ENCODE data around the gene SLC39A5.
"Not testable (repeated sequence)": the region's sequence is repeated elsewhere in the genome, so short reads cannot be mapped to it uniquely, and the experiment has no call there.

The SLC39A5 gene

GRCh38 chr12:56282030-56282429 is 52.2 kb downstream of the SLC39A5 start:
- no peak for FAIRE-seq

- FAIRE-seq: no peak
These were observed 52.7 kb downstream of the SLC39A5 start for GRCh38 chr12:56282579-56282978.

- FAIRE-seq: not testable (repeated sequence)
These were observed 54.4 kb downstream of the SLC39A5 start for GRCh38 chr12:56284263-56284662.

- no peak for FAIRE-seq
These were observed 56.4 kb downstream of the SLC39A5 start for GRCh38 chr12:56286044-56286830.
